HL-60 (cell line): ENCODE data around the gene MED17.

Experiments used
- DNase-seq, 2 experiments: peaks; one replicate each; pipeline ENCODE4 v3.0.0-alpha.2; 2010 to 2020; ENCODE audit warnings: low read depth in 1 of 2, low spot score in 1 of 2
- H3K27ac ChIP-seq: fragments of 250-450 bp; sonication (Bioruptor Pico); replicated peaks from 2 replicates; pipeline ENCODE4 v1.5.1; 2020; ENCODE audit warnings: mild to moderate bottlenecking, moderate library complexity
- H3K27me3 ChIP-seq: fragments of 250-450 bp; sonication (Bioruptor Pico); 2 replicates; pipeline ENCODE4 v1.5.1; 2021; ENCODE audit warnings: mild to moderate bottlenecking, moderate library complexity; ENCODE audit not compliant: insufficient read depth, poor library complexity, severe bottlenecking
- H3K4me3 ChIP-seq: replicated peaks from 2 replicates; pipeline ENCODE4 v1.5.1; 2011; ENCODE audit warnings: mild to moderate bottlenecking, control low read depth, low read length; ENCODE audit not compliant: insufficient read depth
- CTCF ChIP-seq: IDR thresholded peaks from one replicate; pipeline ENCODE4 v1.5.1; 2011; ENCODE audit warnings: low read length, control low read depth, inconsistent platforms; ENCODE audit not compliant: insufficient read depth
- GABPA ChIP-seq: IDR thresholded peaks from 2 replicates; pipeline ENCODE4 v1.6.1; 2012; ENCODE audit warnings: low read depth
- POLR2AphosphoS5 ChIP-seq: IDR thresholded peaks from 2 replicates; pipeline ENCODE4 v1.6.1; 2012; ENCODE audit warnings: low read depth
- REST ChIP-seq: IDR thresholded peaks from 2 replicates; pipeline ENCODE4 v1.6.1; 2012; ENCODE audit warnings: low read depth; ENCODE audit not compliant: insufficient replicate concordance
- SPI1 ChIP-seq: IDR thresholded peaks from 2 replicates; pipeline ENCODE4 v1.6.1; 2012; ENCODE audit warnings: low read depth, mild to moderate bottlenecking, borderline replicate concordance

Gene MED17

GRCh38 chr11:93829598-93829997 is 45.5 kb downstream of the MED17 start:
- H3K27me3 ChIP-seq = no peaks in the 10 kb centered on the region
- no peak overlapping the region for H3K4me3 ChIP-seq
- DNase-seq = no peak
- H3K27ac ChIP-seq = no peak overlapping the region
- TF ChIP-seq CTCF = no peak
- TF ChIP-seq REST = no peak
- TF ChIP-seq SPI1 = no peak
- TF ChIP-seq POLR2AphosphoS5 = no peak
- no peak for TF ChIP-seq GABPA

DNA sequence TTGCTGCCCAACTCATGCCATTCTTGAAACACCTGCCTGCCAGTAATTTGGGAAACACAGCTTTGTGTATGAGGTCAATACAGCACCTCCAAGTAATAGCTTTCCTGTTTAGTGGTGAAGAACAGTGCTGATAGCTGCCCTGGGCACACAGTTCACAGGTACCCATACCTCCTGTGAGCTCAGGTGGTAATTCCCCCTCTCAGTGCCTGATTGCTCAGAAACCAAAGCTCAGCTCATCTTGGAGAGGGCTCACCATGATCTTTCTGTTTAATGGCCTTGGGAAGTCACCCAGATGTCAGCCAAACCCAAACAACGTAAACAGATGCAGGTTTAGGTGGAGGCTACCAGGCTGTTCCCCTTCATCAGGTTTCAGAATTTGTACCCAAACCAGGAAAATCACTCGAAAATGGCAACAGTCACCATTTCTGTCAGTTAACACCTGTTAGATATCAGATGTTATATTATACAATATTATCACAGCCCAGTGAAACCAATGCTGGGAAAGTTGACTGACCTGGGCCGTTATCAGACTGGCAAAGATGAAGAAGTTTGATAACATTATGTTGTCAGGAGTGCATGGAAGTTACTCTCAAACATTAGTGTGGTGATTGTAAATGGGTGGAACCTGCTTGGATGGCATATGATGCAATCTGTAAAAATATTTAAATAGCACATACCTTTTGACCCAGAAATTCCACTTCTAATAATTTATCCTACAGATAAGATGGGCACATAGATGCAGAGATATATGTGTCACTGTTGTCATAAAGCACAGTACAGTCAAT is 47.5 kb downstream of the MED17 start:
- Histone ChIP-seq H3K27me3 (no peaks in the 10 kb centered on the region), H3K4me3 (no peak overlapping the region), H3K27ac (no peak overlapping the region)
- no peak for TF ChIP-seq SPI1
- no peak for TF ChIP-seq REST
- no peak for DNase-seq

GRCh38 chr11:93832780-93833179 is 48.7 kb downstream of the MED17 start:
- TF ChIP-seq GABPA (no peak), REST (no peak), POLR2AphosphoS5 (no peak), CTCF (no peak), SPI1 (peak; percentile 32; the same call in 1 of the 2 replicates)
- H3K4me3 ChIP-seq = no peak overlapping the region
- no peak for DNase-seq
- H3K27me3 ChIP-seq = no peaks in the 10 kb centered on the region
- H3K27ac ChIP-seq = no peak overlapping the region
